GM12872 (cell line): Measurements from ENCODE around the gene ELOVL3.

ENCODE experiments used
- CTCF ChIP-seq: IDR thresholded peaks from 3 replicates; pipeline ENCODE4 v1.5.1; 2011; ENCODE audit warnings: low read depth, mild to moderate bottlenecking, low read length, moderate library complexity; ENCODE audit not compliant: insufficient read depth

ELOVL3 gene

GRCh38 chr10:102196893-102197292 is 29.2 kb upstream of the ELOVL3 start:
- TF ChIP-seq CTCF: no peak

GRCh38 chr10:102198027-102198426 is 28.1 kb upstream of the ELOVL3 start:
- no peak for TF ChIP-seq CTCF

GRCh38 chr10:102200751-102201640 is 25.1 kb upstream of the ELOVL3 start:
- no peak for TF ChIP-seq CTCF

GRCh38 chr10:102202386-102202785 is 23.7 kb upstream of the ELOVL3 start:
- no peak for TF ChIP-seq CTCF

GRCh38 chr10:102208311-102209035 is 17.6 kb upstream of the ELOVL3 start:
- no peak for TF ChIP-seq CTCF

GRCh38 chr10:102211615-102212299 is 14.3 kb upstream of the ELOVL3 start:
- no peak for TF ChIP-seq CTCF

- no peak for TF ChIP-seq CTCF
Measured at GRCh38 chr10:102219370-102219769, 6.7 kb upstream of the ELOVL3 start.
